Brain microvascular endothelial cell (primary cell): ENCODE data around the gene OTUB1.

ENCODE experiments used
- DNase-seq: peaks from one replicate; pipeline ENCODE4 v3.0.0-alpha.2; 2020
- H3K27ac ChIP-seq: fragments of 250-450 bp; sonication (Bioruptor Pico); 2 replicates; pipeline ENCODE4 v1.5.1; 2020; ENCODE audit warnings: mild to moderate bottlenecking, moderate library complexity
- H3K27me3 ChIP-seq: fragments of 250-450 bp; sonication (Bioruptor Pico); replicated peaks from 2 replicates; pipeline ENCODE4 v1.5.1; 2020; ENCODE audit warnings: mild to moderate bottlenecking
- H3K36me3 ChIP-seq: fragments of 250-450 bp; sonication (Bioruptor Pico); replicated peaks from 2 replicates; pipeline ENCODE4 v1.5.1; 2020; ENCODE audit warnings: mild to moderate bottlenecking
- H3K4me3 ChIP-seq: 2 replicates; pipeline ENCODE4 v1.5.1; 2011; ENCODE audit warnings: low read depth, mild to moderate bottlenecking, control low read depth, low read length, moderate library complexity
- in situ Hi-C: cut with HindIII; loops from 2 replicates; pipeline ENCODE4 v1.10.0; 2017; ENCODE audit warnings: low sequenced_read_pairs, low pct_ligation_motif_present
- TF ChIP-seq, protein P1 (sequence below): IDR thresholded peaks from 2 replicates; pipeline ENCODE4 v1.5.1; 2011; ENCODE audit warnings: low read depth, mild to moderate bottlenecking, moderate library complexity, low read length, control low read depth, inconsistent platforms; ENCODE audit errors: missing control alignments

OTUB1 gene

DNA sequence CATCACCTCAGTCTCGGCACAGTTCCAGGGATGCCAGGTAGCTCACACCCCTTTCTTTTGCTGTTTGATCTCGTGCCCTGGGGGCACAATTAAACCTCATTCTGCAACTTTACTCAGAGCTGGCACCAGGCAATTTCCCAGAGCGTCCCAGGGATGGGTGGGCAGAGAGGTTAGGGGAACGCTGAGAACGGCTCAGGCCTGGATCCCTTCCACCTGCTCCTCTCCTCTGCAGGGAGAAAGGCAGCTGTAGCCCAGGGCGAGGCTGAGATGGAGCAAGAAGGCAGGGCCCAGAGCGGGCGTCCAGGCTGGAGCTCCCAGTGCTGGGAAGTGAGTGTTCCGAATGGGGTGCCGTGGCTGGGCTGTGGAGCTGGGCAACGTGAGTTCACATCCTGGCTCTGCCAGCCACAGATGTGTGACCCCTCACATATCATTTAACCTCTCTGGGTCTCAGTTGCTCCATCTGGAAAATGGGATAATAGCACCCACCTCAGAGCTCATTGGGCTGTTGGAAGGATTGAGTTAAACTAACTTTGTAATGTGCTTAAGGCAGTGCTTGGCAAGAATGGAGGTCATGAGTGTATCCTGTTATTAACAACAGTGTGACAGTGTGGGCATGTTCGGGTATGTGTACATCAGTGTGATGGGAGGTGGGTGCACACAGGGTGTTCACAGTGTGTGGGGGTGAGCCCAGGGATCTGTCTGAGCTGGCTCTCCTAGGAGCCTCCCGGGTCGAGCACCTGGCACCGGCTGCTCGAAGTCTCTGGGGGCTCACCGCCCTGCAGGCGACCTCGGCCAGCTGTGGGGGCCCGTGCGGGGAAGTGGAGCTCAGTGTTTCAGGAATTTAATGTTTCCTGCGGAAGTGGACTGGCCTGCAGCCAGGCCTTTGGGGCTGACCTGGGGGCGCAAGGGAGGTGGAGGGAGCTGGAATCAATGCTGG is 15.5 kb downstream of the OTUB1 start:
- H3K27ac ChIP-seq, result no peak overlapping the region
- in situ Hi-C loops, result loop anchor here (5.0 kb wide), 1 partner anchor 136 kb away; no protein-coding TSS in a partner anchor
- no peak overlapping the region for H3K4me3 ChIP-seq
- no peak for DNase-seq
- no peaks in the 10 kb centered on the region for H3K27me3 ChIP-seq
- peaks cover 17% of the 10 kb centered on the region for H3K36me3 ChIP-seq
- TF ChIP-seq, protein P1, sequence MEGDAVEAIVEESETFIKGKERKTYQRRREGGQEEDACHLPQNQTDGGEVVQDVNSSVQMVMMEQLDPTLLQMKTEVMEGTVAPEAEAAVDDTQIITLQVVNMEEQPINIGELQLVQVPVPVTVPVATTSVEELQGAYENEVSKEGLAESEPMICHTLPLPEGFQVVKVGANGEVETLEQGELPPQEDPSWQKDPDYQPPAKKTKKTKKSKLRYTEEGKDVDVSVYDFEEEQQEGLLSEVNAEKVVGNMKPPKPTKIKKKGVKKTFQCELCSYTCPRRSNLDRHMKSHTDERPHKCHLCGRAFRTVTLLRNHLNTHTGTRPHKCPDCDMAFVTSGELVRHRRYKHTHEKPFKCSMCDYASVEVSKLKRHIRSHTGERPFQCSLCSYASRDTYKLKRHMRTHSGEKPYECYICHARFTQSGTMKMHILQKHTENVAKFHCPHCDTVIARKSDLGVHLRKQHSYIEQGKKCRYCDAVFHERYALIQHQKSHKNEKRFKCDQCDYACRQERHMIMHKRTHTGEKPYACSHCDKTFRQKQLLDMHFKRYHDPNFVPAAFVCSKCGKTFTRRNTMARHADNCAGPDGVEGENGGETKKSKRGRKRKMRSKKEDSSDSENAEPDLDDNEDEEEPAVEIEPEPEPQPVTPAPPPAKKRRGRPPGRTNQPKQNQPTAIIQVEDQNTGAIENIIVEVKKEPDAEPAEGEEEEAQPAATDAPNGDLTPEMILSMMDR, result no peak

DNA sequence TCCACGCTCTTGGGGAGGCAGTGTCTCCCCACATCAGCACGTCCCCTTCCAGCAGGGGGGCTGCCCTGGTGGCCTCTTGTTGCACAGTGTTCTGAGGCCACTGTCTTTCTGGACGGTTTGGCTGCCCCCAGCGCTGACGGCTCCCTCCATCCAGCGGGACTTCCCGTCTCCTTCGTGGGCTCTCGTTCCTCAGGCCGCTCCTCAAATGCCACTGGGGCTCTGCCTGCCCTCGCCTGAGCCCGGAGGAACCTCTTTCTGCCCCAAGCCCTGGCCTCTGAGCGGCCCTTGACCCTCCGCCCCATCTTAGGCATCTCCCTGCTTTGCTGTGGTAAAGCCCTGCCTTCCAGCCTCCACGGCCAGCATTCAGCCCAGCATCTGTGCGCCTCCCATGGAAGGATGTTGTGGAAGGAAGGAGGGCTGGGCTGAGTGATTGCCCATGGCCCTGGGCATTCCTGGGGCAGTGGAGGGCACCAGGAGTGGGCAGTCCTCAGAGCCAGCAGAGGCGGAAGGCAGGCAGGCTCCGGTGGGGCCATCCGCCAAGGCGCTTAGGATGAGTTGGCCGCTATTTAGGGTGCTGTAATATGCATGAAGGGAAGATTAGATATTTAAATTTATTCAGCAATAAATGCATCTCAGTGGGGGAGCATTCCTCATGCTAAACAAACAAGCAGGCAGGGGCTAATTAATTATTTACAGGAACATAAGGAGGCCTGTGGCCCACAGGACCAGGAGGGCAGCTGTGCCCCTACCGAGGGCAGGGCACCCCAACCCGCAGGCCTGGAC is 17.8 kb downstream of the OTUB1 start:
- TF ChIP-seq, protein P1, result no peak
- DNase-seq, result no peak
- Histone ChIP-seq H3K4me3 (no peak overlapping the region), H3K27ac (no peak overlapping the region), H3K36me3 (no peaks in the 10 kb centered on the region), H3K27me3 (no peaks in the 10 kb centered on the region)
- in situ Hi-C loops, result loop anchor here (5.0 kb wide), 1 partner anchor 133 kb away; no protein-coding TSS in a partner anchor

- in situ Hi-C loops, result loop anchor here (5.0 kb wide), 1 partner anchor 133 kb away; no protein-coding TSS in a partner anchor
- no peak for DNase-seq
- H3K27me3 ChIP-seq, result no peaks in the 10 kb centered on the region
- no peak overlapping the region for H3K27ac ChIP-seq
- no peak overlapping the region for H3K4me3 ChIP-seq
- H3K36me3 ChIP-seq, result no peaks in the 10 kb centered on the region
- TF ChIP-seq, protein P1, result no peak
Measured at GRCh38 chr11:64004590-64004984, 18.3 kb downstream of the OTUB1 start.

DNA sequence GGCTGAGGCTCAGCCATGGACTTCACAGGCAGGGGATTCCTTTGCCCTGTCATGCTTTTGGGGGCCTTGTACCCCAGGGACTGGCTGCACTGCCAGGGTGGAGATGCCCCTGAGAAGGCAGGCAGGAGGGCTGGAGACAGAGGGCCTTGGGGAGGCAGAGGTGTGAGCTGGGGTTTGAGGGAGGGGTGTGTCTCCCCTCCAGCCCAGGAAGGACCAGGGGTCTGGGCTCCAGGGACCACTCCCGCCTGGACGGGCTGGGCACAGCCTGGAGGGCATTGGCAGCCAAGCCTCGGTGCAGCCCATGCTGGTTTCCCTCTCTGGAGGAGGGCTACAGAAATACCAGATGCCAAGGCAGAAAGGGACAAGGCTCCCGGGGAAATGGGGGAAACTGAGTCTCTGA is 19.5 kb downstream of the OTUB1 start:
- in situ Hi-C loops, result no loop called here
- H3K36me3 ChIP-seq, result no peaks in the 10 kb centered on the region
- H3K4me3 ChIP-seq, result no peak overlapping the region
- TF ChIP-seq, protein P1, result no peak
- H3K27ac ChIP-seq, result no peak overlapping the region
- no peaks in the 10 kb centered on the region for H3K27me3 ChIP-seq
- DNase-seq, result no peak

DNA sequence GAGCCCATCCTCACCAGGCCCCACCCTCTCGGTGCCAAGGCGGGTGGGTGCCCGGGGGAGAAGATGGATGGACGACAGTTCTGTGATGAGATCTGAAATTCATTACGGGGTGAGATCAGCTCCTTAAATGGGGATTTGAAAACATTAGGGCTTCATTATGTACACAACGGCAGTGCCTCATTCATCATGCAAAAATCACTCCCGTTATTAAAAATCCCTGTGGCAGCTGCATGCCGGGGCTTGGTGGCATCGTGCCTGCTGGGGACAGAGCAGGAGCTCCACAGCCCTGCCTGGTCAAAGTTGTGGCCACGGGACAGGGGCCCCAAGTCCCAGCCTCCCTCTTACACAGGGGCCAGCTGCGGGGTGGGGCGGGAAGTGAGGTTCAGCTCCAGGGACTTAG is 20.2 kb downstream of the OTUB1 start:
- H3K4me3 ChIP-seq, result no peak overlapping the region

More for the DNA sequence above, 20.2 kb downstream of the OTUB1 start:
- TF ChIP-seq, protein P1, result no peak
- no peak for DNase-seq
- in situ Hi-C loops, result no loop called here
- no peaks in the 10 kb centered on the region for H3K27me3 ChIP-seq
- no peaks in the 10 kb centered on the region for H3K36me3 ChIP-seq
- H3K27ac ChIP-seq, result no peak overlapping the region
